Spleen (tissue), 11 donors: Measurements from ENCODE around the gene AAK1. TPM values are rescaled to one million over a fixed set of nuclear protein-coding genes. Genes with fewer than 3 reads are reported as not detected.

Source experiments
- DNase-seq: peaks from one replicate; pipeline ENCODE4 v3.0.0-alpha.2; 2020
- H3K27ac ChIP-seq, 8 donors: fragments of 200-600 bp; sonication (generic) in 7 of 8; 1 replicate in 4 of 8; 2 replicates in 4 of 8; pipeline versions ENCODE4 v1.5.0 to v1.8.0; 2016 to 2021; ENCODE audit warnings: inconsistent platforms in 4 of 8, mild to moderate bottlenecking in 4 of 8, moderate library complexity in 1 of 8
- H3K27me3 ChIP-seq, 7 donors: fragments of 200-600 bp; sonication (generic) in 6 of 7; replicated peaks in 1 of 7; 1 replicate in 4 of 7; 2 replicates in 3 of 7; pipeline versions ENCODE4 v1.5.0 to v1.8.0; 2016 to 2021; ENCODE audit warnings: inconsistent platforms in 3 of 7, mild to moderate bottlenecking in 1 of 7
- H3K36me3 ChIP-seq, 6 donors: fragments of 200-600 bp; sonication (generic) in 5 of 6; 1 replicate in 4 of 6; 2 replicates in 2 of 6; pipeline versions ENCODE4 v1.5.0 to v1.8.0; 2016 to 2021; ENCODE audit warnings: inconsistent platforms in 2 of 6
- H3K4me1 ChIP-seq, 6 donors: fragments of 200-600 bp; sonication (generic) in 5 of 6; 1 replicate in 3 of 6; 2 replicates in 3 of 6; pipeline versions ENCODE4 v1.5.0 to v1.8.0; 2016 to 2021; ENCODE audit warnings: inconsistent platforms in 3 of 6
- H3K4me3 ChIP-seq, 8 donors: fragments of 200-600 bp; sonication (generic) in 7 of 8; 1 replicate in 4 of 8; 2 replicates in 4 of 8; pipeline versions ENCODE4 v1.5.0 to v1.8.0; 2016 to 2021; ENCODE audit warnings: inconsistent platforms in 4 of 8, mild to moderate bottlenecking in 4 of 8, moderate library complexity in 2 of 8
- H3K9me3 ChIP-seq, 8 donors: fragments of 200-600 bp; sonication (generic) in 7 of 8; 1 replicate in 4 of 8; 2 replicates in 4 of 8; pipeline versions ENCODE4 v1.5.0 to v1.8.0; 2016 to 2021; ENCODE audit warnings: inconsistent platforms in 4 of 8
- POLR2A ChIP-seq, 3 donors: fragments of 450-650 bp; IDR thresholded peaks; one replicate each; pipeline ENCODE4 v1.5.1; 2017; ENCODE audit warnings: antibody characterized with exemption in 3 of 3, mild to moderate bottlenecking in 1 of 3
- POLR2AphosphoS5 ChIP-seq, 3 donors: sonication (generic); formaldehyde crosslinking; IDR thresholded peaks; one replicate each; pipeline ENCODE4 v1.5.1; 2017; ENCODE audit warnings: antibody characterized with exemption in 3 of 3
- WGBS, 5 donors: extraction: QIAGEN DNeasy Blood & Tissue Kit in 3 of 5; methylation state at CpG; one replicate each; pipeline versions ENCODE4 v1.1.5 to v1.1.7; 2013 to 2018; 5-methylcytosine and 5-hydroxymethylcytosine counted together
- intact Hi-C: fragments of 100-400 bp; cut with DNase I; formaldehyde crosslinking; loops from one replicate; pipeline ENCODE4 v1.15.0; 2023; ENCODE audit warnings: low total_unique reads
- polyA plus RNA-seq, 3 donors: library from polyadenylated mRNA; stranded (reverse); fragments of 200-250 nt; gene quantifications; one replicate each; pipeline ENCODE4 v1.2.1, GENCODE V29; 2013
- total RNA-seq, 7 donors: library from RNA; depleted of rRNA in 3 of 7; stranded (reverse); fragments of >200 nt in 3 of 7; fragmentation: NEBNext Ultra II Directional in 4 of 7; extraction: Animal tissue kit (Norgen Biotek cat#: 25700) in 4 of 7; gene quantifications; one replicate each; pipeline versions ENCODE4 v1.1.0 to v1.2.1, GENCODE V29; 2016 to 2021
- TF ChIP-seq, protein P1 (sequence below), 11 experiments: fragments of 200-600 bp in 7 of 11; fragments of 450-650 bp in 4 of 11; sonication (generic) in 4 of 11; IDR thresholded peaks in 8 of 11; conservative IDR thresholded peaks in 3 of 11; 1 replicate in 7 of 11; 2 replicates in 4 of 11; pipeline versions ENCODE4 v1.4.0 to v1.8.0; 2016 to 2021; ENCODE audit warnings: antibody characterized with exemption in 11 of 11, inconsistent platforms in 4 of 11, mild to moderate bottlenecking in 1 of 11
- donor health status: healthy with polysubstance abuse.
- donor health status: DM: no; HTN: no; CAD: no; lungs with moderate emphysema.
- donor health status: DM: no; HTN: no; CAD: no.
- donor health status: Bipolar disorder and iron deficiency.
- donor health status: healthy.
- donor health status: DM: no; HTN: no; CAD: no.
- donor health status: DM: yes; HTN: yes; CAD: no.

AAK1 gene
- total and polyA plus RNA-seq, 10 donors: 8.3 to 95.1 (median 69.1) TPM

DNA sequence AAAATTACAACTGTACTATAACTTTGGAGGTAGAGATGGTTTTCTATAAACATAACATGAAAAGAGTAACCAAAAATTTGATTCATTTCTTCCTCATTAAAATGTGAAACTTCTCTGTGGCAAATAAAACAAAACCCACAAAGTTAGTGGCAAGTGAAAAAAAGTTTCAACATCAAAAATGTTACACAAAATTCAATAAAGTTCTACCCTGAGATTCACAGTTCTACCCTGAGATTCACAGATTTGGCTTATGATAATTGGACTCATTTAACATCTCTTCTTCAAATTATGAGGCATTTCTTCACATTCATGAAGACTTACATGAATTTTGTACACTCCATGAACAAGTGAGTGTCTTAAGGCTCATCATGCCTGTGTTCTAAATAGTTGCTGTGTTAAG, 51.0 kb downstream of the AAK1 start:
- no peak overlapping the region for H3K27ac ChIP-seq
- intact Hi-C loops: no loop called here
- H3K27me3 ChIP-seq: no peaks in the 10 kb centered on the region
- DNase-seq: no peak
- no peak overlapping the region for H3K4me3 ChIP-seq
- TF ChIP-seq POLR2A (IDR thresholded peaks at IDR 0.05) (no peak), POLR2AphosphoS5 (IDR thresholded peaks at IDR 0.05) (no peak)
- TF ChIP-seq, protein P1, sequence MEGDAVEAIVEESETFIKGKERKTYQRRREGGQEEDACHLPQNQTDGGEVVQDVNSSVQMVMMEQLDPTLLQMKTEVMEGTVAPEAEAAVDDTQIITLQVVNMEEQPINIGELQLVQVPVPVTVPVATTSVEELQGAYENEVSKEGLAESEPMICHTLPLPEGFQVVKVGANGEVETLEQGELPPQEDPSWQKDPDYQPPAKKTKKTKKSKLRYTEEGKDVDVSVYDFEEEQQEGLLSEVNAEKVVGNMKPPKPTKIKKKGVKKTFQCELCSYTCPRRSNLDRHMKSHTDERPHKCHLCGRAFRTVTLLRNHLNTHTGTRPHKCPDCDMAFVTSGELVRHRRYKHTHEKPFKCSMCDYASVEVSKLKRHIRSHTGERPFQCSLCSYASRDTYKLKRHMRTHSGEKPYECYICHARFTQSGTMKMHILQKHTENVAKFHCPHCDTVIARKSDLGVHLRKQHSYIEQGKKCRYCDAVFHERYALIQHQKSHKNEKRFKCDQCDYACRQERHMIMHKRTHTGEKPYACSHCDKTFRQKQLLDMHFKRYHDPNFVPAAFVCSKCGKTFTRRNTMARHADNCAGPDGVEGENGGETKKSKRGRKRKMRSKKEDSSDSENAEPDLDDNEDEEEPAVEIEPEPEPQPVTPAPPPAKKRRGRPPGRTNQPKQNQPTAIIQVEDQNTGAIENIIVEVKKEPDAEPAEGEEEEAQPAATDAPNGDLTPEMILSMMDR (IDR thresholded peaks at IDR 0.05 in 8 of 11, conservative IDR thresholded peaks at IDR 0.05 in 3 of 11): no peak
- no peaks in the 10 kb centered on the region for H3K36me3 ChIP-seq
- H3K9me3 ChIP-seq: no peaks in the 10 kb centered on the region
- H3K4me1 ChIP-seq: peaks cover 4 to 70% (median 13%) of the 10 kb centered on the region in 6 donors

DNA sequence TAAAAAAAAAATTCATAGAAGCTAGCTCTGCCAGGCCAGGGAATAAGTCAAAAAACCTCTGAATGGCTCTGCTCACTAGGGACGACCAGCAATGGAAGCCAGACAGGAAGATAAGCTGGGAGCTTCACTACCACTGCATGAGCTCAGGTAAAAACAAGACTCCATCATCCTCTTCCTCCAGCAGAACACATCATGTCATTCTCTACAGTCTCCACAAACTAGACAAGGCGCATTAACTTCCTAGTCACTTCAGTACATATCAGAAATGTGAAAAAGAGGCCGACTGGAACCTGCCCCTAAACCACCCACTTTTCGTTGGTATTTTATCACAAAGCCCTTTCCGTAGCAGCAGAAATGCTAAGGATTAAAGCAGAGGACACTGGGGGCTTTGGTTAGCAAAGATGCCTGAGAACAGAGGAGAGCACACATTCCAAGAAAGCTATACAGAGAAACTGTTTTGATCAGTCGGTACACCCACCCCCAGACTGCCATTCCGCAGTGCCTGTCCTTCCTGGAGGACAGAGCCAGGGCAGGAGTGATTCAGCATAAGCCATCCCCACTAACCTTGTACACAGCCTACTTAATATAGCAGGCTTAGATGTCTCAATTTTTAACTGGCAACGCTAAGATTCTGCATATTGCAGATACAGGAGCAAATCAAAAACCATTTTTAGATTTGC, 53.4 kb downstream of the AAK1 start:
- Histone ChIP-seq H3K27ac (no peak overlapping the region), H3K9me3 (no peaks in the 10 kb centered on the region), H3K4me1 (peaks cover 0 to 79% (median 6%) of the 10 kb centered on the region in 6 donors), H3K4me3 (no peak overlapping the region), H3K36me3 (no peaks in the 10 kb centered on the region), H3K27me3 (no peaks in the 10 kb centered on the region)
- no peak for DNase-seq
- TF ChIP-seq POLR2A (IDR thresholded peaks at IDR 0.05) (no peak), POLR2AphosphoS5 (IDR thresholded peaks at IDR 0.05) (no peak)
- TF ChIP-seq, protein P1 (IDR thresholded peaks at IDR 0.05 in 8 of 11, conservative IDR thresholded peaks at IDR 0.05 in 3 of 11): no peak
- WGBS, 5 donors: 59 to 76% (median 66%) methylated on average over 8 of the region's 8 CpGs
- intact Hi-C loops: no loop called here

DNA sequence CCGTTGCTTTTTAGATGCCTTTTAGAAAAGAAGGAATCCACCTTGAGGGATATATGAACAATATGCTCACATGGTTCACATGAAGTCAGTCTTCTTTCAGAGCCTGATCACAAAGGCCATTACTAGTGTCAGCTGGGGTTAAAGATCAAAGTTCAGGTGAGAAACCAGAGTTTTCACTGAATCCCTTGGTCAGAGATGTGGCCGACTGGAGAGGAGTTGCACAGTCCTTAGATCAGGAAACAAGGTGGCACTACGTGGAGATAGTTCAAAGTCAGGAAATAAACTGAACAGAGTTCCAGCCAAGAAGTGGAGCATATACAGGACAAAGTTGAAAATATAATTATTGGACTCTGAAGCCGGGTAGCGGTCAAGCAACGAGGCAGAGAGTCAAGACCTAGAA, 54.6 kb downstream of the AAK1 start:
- DNase-seq: no peak
- H3K4me3 ChIP-seq: no peak overlapping the region
- H3K36me3 ChIP-seq: no peaks in the 10 kb centered on the region
- intact Hi-C loops: no loop called here
- 78 to 86% (median 81%) methylated on average over 6 of the region's 6 CpGs for WGBS, 5 donors
- H3K27ac ChIP-seq: no peak overlapping the region
- H3K9me3 ChIP-seq: no peaks in the 10 kb centered on the region
- H3K4me1 ChIP-seq: peaks cover 0 to 81% (median 9%) of the 10 kb centered on the region in 6 donors
- TF ChIP-seq POLR2AphosphoS5 (IDR thresholded peaks at IDR 0.05) (no peak), POLR2A (IDR thresholded peaks at IDR 0.05) (no peak)
- TF ChIP-seq, protein P1 (IDR thresholded peaks at IDR 0.05 in 8 of 11, conservative IDR thresholded peaks at IDR 0.05 in 3 of 11): no peak
- H3K27me3 ChIP-seq: no peaks in the 10 kb centered on the region

DNA sequence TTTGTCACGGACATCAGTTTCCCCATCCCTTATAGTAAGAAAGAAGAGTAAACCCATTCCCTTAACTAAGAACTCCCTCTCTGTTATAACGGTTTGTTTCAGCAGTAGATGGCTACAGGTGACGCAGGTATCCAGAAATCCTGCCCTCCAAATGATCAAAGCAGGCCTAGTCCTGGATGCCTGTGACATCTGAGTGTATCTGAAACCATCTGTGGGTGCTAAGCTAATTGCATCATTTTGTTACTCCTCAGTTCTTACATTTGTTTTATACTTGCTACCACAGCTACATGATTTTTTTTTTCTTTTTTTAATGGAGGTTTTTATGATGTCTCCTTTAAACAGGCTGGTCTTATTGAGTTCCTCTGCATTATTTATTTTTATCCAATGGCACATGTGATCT, 55.1 kb downstream of the AAK1 start:
- Histone ChIP-seq H3K36me3 (no peaks in the 10 kb centered on the region), H3K9me3 (no peaks in the 10 kb centered on the region), H3K27me3 (no peaks in the 10 kb centered on the region), H3K27ac (no peak overlapping the region), H3K4me1 (peaks cover 0 to 87% (median 14%) of the 10 kb centered on the region in 6 donors), H3K4me3 (no peak overlapping the region)
- intact Hi-C loops: no loop called here
- no peak for DNase-seq
- TF ChIP-seq POLR2AphosphoS5 (IDR thresholded peaks at IDR 0.05) (no peak), POLR2A (IDR thresholded peaks at IDR 0.05) (no peak)
- TF ChIP-seq, protein P1 (IDR thresholded peaks at IDR 0.05 in 8 of 11, conservative IDR thresholded peaks at IDR 0.05 in 3 of 11): no peak
- WGBS, 5 donors: 81 to 97% (median 90%) methylated on average over 3 of the region's 3 CpGs
